GM23338 (cell line): ENCODE results near the gene AMIGO1.

ENCODE experiments used
- CREB1 ChIP-seq: fragments of 250-450 bp; sonication (Bioruptor Pico); IDR thresholded peaks from 2 replicates; pipeline ENCODE4 v1.5.0; 2020; ENCODE audit warnings: low read depth, mild to moderate bottlenecking, moderate library complexity
- CTCF ChIP-seq, 2 experiments: fragments of 200-600 bp in 1 of 2; sonication (generic) in 1 of 2; conservative IDR thresholded peaks; 2 replicates each; pipeline versions ENCODE4 v1.5.1 to v1.6.1; 2016 to 2017; ENCODE audit warnings: antibody characterized with exemption in 2 of 2, low read depth in 2 of 2, mild to moderate bottlenecking in 2 of 2, moderate library complexity in 1 of 2
- ETS1 ChIP-seq: IDR thresholded peaks from 2 replicates; pipeline ENCODE4 v1.6.1; 2016; ENCODE audit warnings: antibody characterized with exemption
- EZH2 ChIP-seq: fragments of 200-600 bp; sonication (generic); IDR thresholded peaks from one replicate; pipeline ENCODE4 v1.8.0; 2017; ENCODE audit warnings: antibody characterized with exemption, mild to moderate bottlenecking, low read depth; ENCODE audit not compliant: unreplicated experiment
- EZH2phosphoT487 ChIP-seq: fragments of 200-600 bp; sonication (generic); IDR thresholded peaks from one replicate; pipeline ENCODE4 v1.8.1; 2018; ENCODE audit warnings: antibody characterized with exemption; ENCODE audit not compliant: unreplicated experiment
- JUNB ChIP-seq: IDR thresholded peaks from one replicate; pipeline ENCODE4 v1.6.1; 2016; ENCODE audit warnings: antibody characterized with exemption; ENCODE audit not compliant: unreplicated experiment
- NANOG ChIP-seq: IDR thresholded peaks from 2 replicates; pipeline ENCODE4 v1.6.1; 2016; ENCODE audit warnings: antibody characterized with exemption, borderline replicate concordance
- POLR2AphosphoS5 ChIP-seq: IDR thresholded peaks from 2 replicates; pipeline ENCODE4 v1.6.1; 2016; ENCODE audit warnings: antibody characterized with exemption, low read depth
- REST ChIP-seq: IDR thresholded peaks from one replicate; pipeline ENCODE4 v1.6.1; 2018; ENCODE audit warnings: antibody characterized with exemption; ENCODE audit not compliant: unreplicated experiment
- STAT1 ChIP-seq: IDR thresholded peaks from one replicate; pipeline ENCODE4 v1.6.1; 2016; ENCODE audit warnings: antibody characterized with exemption; ENCODE audit not compliant: unreplicated experiment
- ZNF114 ChIP-seq: fragments of 250-450 bp; sonication (Bioruptor Pico); IDR thresholded peaks from 2 replicates; pipeline ENCODE4 v1.5.0; 2020; ENCODE audit warnings: mild to moderate bottlenecking, moderate library complexity
- ZNF331 ChIP-seq: fragments of 250-450 bp; sonication (Bioruptor Pico); IDR thresholded peaks from 2 replicates; pipeline ENCODE4 v1.5.0; 2020; ENCODE audit warnings: low read depth, mild to moderate bottlenecking, moderate library complexity
- TF ChIP-seq, protein P1 (sequence below): fragments of 250-450 bp; sonication (Bioruptor Pico); IDR thresholded peaks from 2 replicates; pipeline ENCODE4 v1.5.0; 2020; ENCODE audit warnings: mild to moderate bottlenecking, moderate library complexity

- no peak for TF ChIP-seq NANOG
- TF ChIP-seq CTCF (conservative IDR thresholded peaks at IDR 0.05; ENCODE audit: low read depth in 2 of 2): no peak
- no peak for TF ChIP-seq POLR2AphosphoS5
- TF ChIP-seq CREB1 (CRISPR knock-in tag): no peak
- TF ChIP-seq ETS1: no peak
- no peak for TF ChIP-seq ZNF114 (CRISPR knock-in tag)
- TF ChIP-seq EZH2phosphoT487: no peak
- no peak for TF ChIP-seq REST
- no peak for TF ChIP-seq JUNB
- TF ChIP-seq EZH2: no peak
- no peak for TF ChIP-seq ZNF331 (CRISPR knock-in tag)
- no peak for TF ChIP-seq STAT1
- TF ChIP-seq, protein P1, sequence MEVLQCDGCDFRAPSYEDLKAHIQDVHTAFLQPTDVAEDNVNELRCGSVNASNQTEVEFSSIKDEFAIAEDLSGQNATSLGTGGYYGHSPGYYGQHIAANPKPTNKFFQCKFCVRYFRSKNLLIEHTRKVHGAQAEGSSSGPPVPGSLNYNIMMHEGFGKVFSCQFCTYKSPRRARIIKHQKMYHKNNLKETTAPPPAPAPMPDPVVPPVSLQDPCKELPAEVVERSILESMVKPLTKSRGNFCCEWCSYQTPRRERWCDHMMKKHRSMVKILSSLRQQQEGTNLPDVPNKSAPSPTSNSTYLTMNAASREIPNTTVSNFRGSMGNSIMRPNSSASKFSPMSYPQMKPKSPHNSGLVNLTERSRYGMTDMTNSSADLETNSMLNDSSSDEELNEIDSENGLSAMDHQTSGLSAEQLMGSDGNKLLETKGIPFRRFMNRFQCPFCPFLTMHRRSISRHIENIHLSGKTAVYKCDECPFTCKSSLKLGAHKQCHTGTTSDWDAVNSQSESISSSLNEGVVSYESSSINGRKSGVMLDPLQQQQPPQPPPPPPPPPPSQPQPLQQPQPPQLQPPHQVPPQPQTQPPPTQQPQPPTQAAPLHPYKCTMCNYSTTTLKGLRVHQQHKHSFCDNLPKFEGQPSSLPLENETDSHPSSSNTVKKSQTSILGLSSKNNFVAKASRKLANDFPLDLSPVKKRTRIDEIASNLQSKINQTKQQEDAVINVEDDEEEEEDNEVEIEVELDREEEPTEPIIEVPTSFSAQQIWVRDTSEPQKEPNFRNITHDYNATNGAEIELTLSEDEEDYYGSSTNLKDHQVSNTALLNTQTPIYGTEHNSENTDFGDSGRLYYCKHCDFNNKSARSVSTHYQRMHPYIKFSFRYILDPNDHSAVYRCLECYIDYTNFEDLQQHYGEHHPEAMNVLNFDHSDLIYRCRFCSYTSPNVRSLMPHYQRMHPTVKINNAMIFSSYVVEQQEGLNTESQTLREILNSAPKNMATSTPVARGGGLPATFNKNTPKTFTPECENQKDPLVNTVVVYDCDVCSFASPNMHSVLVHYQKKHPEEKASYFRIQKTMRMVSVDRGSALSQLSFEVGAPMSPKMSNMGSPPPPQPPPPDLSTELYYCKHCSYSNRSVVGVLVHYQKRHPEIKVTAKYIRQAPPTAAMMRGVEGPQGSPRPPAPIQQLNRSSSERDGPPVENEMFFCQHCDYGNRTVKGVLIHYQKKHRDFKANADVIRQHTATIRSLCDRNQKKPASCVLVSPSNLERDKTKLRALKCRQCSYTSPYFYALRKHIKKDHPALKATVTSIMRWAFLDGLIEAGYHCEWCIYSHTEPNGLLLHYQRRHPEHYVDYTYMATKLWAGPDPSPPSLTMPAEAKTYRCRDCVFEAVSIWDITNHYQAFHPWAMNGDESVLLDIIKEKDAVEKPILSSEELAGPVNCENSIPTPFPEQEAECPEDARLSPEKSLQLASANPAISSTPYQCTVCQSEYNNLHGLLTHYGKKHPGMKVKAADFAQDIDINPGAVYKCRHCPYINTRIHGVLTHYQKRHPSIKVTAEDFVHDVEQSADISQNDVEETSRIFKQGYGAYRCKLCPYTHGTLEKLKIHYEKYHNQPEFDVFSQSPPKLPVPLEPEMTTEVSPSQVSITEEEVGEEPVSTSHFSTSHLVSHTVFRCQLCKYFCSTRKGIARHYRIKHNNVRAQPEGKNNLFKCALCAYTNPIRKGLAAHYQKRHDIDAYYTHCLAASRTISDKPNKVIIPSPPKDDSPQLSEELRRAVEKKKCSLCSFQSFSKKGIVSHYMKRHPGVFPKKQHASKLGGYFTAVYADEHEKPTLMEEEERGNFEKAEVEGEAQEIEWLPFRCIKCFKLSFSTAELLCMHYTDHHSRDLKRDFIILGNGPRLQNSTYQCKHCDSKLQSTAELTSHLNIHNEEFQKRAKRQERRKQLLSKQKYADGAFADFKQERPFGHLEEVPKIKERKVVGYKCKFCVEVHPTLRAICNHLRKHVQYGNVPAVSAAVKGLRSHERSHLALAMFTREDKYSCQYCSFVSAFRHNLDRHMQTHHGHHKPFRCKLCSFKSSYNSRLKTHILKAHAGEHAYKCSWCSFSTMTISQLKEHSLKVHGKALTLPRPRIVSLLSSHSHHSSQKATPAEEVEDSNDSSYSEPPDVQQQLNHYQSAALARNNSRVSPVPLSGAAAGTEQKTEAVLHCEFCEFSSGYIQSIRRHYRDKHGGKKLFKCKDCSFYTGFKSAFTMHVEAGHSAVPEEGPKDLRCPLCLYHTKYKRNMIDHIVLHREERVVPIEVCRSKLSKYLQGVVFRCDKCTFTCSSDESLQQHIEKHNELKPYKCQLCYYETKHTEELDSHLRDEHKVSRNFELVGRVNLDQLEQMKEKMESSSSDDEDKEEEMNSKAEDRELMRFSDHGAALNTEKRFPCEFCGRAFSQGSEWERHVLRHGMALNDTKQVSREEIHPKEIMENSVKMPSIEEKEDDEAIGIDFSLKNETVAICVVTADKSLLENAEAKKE: no peak
Measured at GRCh38 chr1:109457819-109458218, 51.7 kb downstream of the AMIGO1 start.
